RWPE2 (cell line): ENCODE data around the gene SRL.

Source experiments
- ATAC-seq: fragments of 200-7000 bp; cut with Tn5 transposase; 3 replicates; pipeline ENCODE4 v1.9.1; 2021; ENCODE audit warnings: low read depth
- DNase-seq: peaks from one replicate; pipeline ENCODE4 v3.0.0-alpha.2; 2020; ENCODE audit warnings: low spot score
- H3K27ac ChIP-seq: fragments of 450-650 bp; 2 replicates; pipeline ENCODE4 v1.5.1; 2017; ENCODE audit warnings: mild to moderate bottlenecking; ENCODE audit not compliant: poor library complexity, severe bottlenecking
- H3K27me3 ChIP-seq: fragments of 250-450 bp; sonication (Bioruptor Pico); 2 replicates; pipeline ENCODE4 v1.5.1; 2021; ENCODE audit warnings: mild to moderate bottlenecking, moderate library complexity; ENCODE audit not compliant: insufficient read depth, poor library complexity, severe bottlenecking
- H3K36me3 ChIP-seq: fragments of 250-450 bp; sonication (Bioruptor Pico); 2 replicates; pipeline ENCODE4 v1.5.1; 2020; ENCODE audit warnings: low read depth, mild to moderate bottlenecking, moderate library complexity
- H3K4me1 ChIP-seq: fragments of 250-450 bp; sonication (Bioruptor Pico); 2 replicates; pipeline ENCODE4 v1.5.1; 2021; ENCODE audit warnings: mild to moderate bottlenecking, moderate library complexity; ENCODE audit not compliant: insufficient read depth, poor library complexity, severe bottlenecking
- H3K4me3 ChIP-seq: fragments of 250-450 bp; sonication (Bioruptor Pico); 2 replicates; pipeline ENCODE4 v1.5.1; 2021; ENCODE audit warnings: mild to moderate bottlenecking, moderate library complexity; ENCODE audit not compliant: severe bottlenecking
- H3K9me3 ChIP-seq: fragments of 250-450 bp; sonication (Bioruptor Pico); 2 replicates; pipeline ENCODE4 v1.5.1; 2021; ENCODE audit warnings: mild to moderate bottlenecking, moderate library complexity; ENCODE audit not compliant: severe bottlenecking
- TF ChIP-seq, protein P1 (sequence below): fragments of 450-650 bp; IDR thresholded peaks from one replicate; pipeline ENCODE4 v1.5.1; 2017; ENCODE audit warnings: mild to moderate bottlenecking, moderate library complexity; ENCODE audit not compliant: poor library complexity, severe bottlenecking

The SRL gene

DNA sequence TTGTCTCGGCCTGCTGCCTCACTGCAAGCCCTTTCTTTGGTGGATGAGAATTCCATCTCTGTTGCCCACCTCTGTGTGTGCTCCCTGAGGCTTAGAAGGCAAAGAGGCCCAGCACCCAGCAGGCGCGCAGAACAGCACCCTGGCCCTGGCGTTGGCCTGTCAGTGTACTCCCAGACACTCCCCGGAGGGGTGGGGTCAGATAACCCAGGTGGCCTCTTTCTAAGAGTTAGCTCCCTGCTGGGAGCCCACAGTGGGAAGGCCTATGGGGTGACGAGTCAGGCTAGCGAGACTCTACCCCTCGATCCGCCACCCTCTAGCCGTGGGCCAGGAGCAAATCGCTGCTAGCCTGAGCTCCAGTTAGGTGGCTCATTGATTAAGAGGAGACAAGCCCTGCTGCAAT, 38.1 kb downstream of the SRL start:
- H3K4me3 ChIP-seq, result no peak overlapping the region
- DNase-seq (no peak), ATAC-seq (no peak)
- TF ChIP-seq, protein P1, sequence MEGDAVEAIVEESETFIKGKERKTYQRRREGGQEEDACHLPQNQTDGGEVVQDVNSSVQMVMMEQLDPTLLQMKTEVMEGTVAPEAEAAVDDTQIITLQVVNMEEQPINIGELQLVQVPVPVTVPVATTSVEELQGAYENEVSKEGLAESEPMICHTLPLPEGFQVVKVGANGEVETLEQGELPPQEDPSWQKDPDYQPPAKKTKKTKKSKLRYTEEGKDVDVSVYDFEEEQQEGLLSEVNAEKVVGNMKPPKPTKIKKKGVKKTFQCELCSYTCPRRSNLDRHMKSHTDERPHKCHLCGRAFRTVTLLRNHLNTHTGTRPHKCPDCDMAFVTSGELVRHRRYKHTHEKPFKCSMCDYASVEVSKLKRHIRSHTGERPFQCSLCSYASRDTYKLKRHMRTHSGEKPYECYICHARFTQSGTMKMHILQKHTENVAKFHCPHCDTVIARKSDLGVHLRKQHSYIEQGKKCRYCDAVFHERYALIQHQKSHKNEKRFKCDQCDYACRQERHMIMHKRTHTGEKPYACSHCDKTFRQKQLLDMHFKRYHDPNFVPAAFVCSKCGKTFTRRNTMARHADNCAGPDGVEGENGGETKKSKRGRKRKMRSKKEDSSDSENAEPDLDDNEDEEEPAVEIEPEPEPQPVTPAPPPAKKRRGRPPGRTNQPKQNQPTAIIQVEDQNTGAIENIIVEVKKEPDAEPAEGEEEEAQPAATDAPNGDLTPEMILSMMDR, result no peak
- H3K4me1 ChIP-seq, result no peaks in the 10 kb centered on the region
- no peaks in the 10 kb centered on the region for H3K9me3 ChIP-seq
- no peaks in the 10 kb centered on the region for H3K27me3 ChIP-seq
- no peak overlapping the region for H3K27ac ChIP-seq
- no peaks in the 10 kb centered on the region for H3K36me3 ChIP-seq

DNA sequence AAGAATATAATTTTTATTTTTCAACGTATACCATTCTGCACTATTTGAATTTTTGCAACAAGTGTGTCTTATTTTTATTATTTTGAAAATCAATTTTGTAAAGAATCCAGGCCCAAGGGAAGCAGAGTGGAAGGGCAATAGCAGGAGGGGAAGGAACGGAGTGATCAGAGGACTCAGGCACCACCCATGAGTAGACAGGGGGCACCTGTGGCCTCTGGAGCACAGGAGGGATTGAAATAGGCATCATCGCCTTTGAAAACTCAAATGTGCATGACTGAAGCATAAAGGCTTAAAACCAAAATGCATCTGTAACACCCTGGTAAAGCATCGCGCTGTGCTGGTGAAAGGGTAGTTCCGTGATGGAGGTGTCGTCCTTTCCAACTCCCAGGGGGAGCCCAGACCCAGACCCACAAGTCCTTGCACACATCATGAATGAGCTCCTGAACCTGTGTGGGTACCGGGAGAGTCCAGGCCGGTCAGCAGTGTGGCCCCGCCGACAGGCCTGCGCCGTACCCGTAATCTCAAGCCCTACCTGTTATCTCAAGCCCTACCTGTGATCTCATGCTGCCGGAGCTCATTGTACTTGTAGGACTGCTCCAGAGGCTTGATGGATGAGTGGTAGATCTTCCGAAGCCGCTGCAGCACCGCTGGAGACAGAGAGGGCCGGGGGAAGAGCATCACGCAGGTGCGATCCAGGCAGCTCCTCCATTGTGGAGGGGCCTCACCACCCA, 39.1 kb downstream of the SRL start:
- Histone ChIP-seq H3K4me1 (no peaks in the 10 kb centered on the region), H3K27ac (no peak overlapping the region), H3K36me3 (no peaks in the 10 kb centered on the region), H3K9me3 (no peaks in the 10 kb centered on the region), H3K27me3 (no peaks in the 10 kb centered on the region), H3K4me3 (no peak overlapping the region)
- no peak for DNase-seq
- ATAC-seq, result no peak
- TF ChIP-seq, protein P1, result no peak

DNA sequence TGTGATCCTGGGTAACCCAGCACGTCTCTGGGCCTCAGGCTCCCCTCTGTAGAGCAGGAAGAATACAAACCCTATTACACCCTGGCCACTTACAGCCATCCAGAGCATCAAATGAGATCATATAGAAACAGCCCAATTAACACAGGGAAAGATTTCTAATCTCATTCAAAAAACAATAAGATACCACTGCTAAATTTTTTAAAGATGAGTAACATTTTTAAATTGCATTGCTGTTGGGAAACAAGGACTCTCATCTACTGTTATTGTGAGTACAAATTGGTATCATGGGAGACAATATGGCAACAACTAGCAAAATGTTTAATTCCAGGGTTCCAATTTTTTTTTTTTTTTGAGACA, 41.1 kb downstream of the SRL start:
- no peak overlapping the region for H3K27ac ChIP-seq
- no peak overlapping the region for H3K4me3 ChIP-seq
- DNase-seq (no peak), ATAC-seq (peak; percentile 43; the same call in 2 of the 3 replicates)
- H3K27me3 ChIP-seq, result no peaks in the 10 kb centered on the region
- no peaks in the 10 kb centered on the region for H3K9me3 ChIP-seq
- no peaks in the 10 kb centered on the region for H3K36me3 ChIP-seq
- TF ChIP-seq, protein P1, result no peak
- no peaks in the 10 kb centered on the region for H3K4me1 ChIP-seq

DNA sequence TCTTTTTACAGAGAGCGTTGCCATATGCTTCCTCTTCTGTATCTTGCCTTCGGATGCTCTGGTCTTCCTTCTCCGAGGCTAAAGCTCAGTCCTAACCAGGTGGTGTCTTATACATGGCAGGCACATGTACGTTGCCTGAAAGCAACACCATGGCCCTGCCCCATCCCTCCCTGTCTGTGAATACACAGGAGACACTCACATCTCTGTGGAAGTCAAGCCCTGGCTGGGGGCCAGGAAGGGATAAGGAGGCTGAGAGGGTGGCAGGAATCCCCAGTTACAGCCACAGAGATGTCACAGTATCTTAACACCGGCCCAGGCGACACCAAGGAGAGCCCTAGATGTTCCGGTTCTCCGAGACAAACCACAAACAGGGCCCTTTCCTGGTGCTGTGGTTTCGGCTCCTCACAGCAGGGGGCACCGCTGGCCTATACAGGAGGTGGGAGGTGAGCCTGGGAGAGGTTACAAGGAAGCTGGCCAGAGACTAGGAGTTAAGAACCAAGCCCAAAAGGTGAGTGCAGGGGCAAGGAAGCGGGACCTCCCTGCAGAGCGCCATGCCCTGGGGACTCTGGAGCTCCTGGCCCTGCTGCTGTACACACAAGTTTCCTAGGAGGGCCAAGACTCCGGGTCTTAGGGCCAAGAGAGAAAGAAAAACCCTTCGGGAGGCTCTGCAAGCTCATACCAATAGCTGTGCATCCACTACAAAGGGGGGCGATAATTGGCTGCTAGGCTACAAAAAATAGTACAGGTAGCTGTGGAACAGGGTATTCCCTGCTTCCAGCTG, 41.7 kb downstream of the SRL start:
- TF ChIP-seq, protein P1, result peak; percentile 83
- H3K36me3 ChIP-seq, result no peaks in the 10 kb centered on the region

DNA sequence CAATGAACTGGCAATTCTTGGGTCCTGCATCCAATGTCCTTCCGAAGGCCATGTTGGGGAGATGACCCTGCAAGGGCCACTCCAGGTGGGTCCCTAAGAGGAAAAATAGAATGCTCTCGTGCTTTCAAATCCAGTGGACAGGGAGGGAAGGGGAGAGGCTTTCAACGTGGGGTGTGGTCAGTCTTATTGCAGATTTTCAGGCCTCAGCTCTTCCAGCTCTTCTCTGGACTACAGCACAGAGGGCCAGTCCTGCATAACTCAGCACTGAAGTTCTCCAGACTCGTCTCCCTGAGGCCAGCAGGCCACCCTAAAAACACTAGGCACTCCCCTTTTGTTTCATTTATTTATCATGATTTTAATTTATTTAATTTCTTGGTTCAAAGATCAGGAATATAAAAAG, 43.1 kb downstream of the SRL start:
- ATAC-seq, result no peak
- Histone ChIP-seq H3K36me3 (no peaks in the 10 kb centered on the region), H3K4me3 (no peak overlapping the region), H3K27me3 (no peaks in the 10 kb centered on the region), H3K4me1 (no peaks in the 10 kb centered on the region), H3K9me3 (no peaks in the 10 kb centered on the region), H3K27ac (no peak overlapping the region)
- TF ChIP-seq, protein P1, result no peak
- no peak for DNase-seq

More for the DNA sequence above, 41.7 kb downstream of the SRL start:
- H3K4me3 ChIP-seq, result no peak overlapping the region
- no peaks in the 10 kb centered on the region for H3K4me1 ChIP-seq
- H3K9me3 ChIP-seq, result no peaks in the 10 kb centered on the region
- no peaks in the 10 kb centered on the region for H3K27me3 ChIP-seq
- no peak overlapping the region for H3K27ac ChIP-seq
- ATAC-seq, result peak; percentile 89
- DNase-seq, result no peak
